ENCODE results near the gene KIF26B.

GRCh38 chr1:245105042-245105441 lies 49.7 kb upstream of the KIF26B start:
- TF ChIP-seq, protein P1, sequence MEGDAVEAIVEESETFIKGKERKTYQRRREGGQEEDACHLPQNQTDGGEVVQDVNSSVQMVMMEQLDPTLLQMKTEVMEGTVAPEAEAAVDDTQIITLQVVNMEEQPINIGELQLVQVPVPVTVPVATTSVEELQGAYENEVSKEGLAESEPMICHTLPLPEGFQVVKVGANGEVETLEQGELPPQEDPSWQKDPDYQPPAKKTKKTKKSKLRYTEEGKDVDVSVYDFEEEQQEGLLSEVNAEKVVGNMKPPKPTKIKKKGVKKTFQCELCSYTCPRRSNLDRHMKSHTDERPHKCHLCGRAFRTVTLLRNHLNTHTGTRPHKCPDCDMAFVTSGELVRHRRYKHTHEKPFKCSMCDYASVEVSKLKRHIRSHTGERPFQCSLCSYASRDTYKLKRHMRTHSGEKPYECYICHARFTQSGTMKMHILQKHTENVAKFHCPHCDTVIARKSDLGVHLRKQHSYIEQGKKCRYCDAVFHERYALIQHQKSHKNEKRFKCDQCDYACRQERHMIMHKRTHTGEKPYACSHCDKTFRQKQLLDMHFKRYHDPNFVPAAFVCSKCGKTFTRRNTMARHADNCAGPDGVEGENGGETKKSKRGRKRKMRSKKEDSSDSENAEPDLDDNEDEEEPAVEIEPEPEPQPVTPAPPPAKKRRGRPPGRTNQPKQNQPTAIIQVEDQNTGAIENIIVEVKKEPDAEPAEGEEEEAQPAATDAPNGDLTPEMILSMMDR (IDR thresholded peaks at IDR 0.05; ENCODE audit: low read length): no peak
- no peak for TF ChIP-seq EZH2 (IDR thresholded peaks at IDR 0.05; ENCODE audit: borderline replicate concordance, low read length)
